ENCODE data around the gene APOM.

GRCh38 chr6:31614684-31615578 lies 40.8 kb upstream of the APOM start, which contains the start of gene AIF1:
- no peak for TF ChIP-seq CTCF (IDR thresholded peaks at IDR 0.05; ENCODE audit: low read depth, low read length)
- no peak for TF ChIP-seq MYC (IDR thresholded peaks at IDR 0.05; ENCODE audit: low read depth, low read length)
- no peak for TF ChIP-seq MAX (IDR thresholded peaks at IDR 0.05; ENCODE audit: low read depth, low read length)
